Choroid plexus epithelial cell (primary cell): ENCODE measurements around the gene RALGAPA2.

Experiments
- DNase-seq: peaks from one replicate; pipeline ENCODE4 v3.0.0-alpha.2; 2010; ENCODE audit warnings: low read depth
- H3K4me3 ChIP-seq: 2 replicates; pipeline ENCODE4 v1.5.1; 2011; ENCODE audit warnings: low read depth, mild to moderate bottlenecking, control low read depth, low read length, moderate library complexity
- CTCF ChIP-seq: conservative IDR thresholded peaks from 2 replicates; pipeline ENCODE4 v1.5.1; 2011; ENCODE audit warnings: low read depth, mild to moderate bottlenecking, control low read depth, inconsistent platforms, low read length, moderate library complexity

RALGAPA2 gene

GRCh38 chr20:20440481-20440880 is 272.0 kb downstream of the RALGAPA2 start:
- no peak for TF ChIP-seq CTCF
- no peak for DNase-seq
- H3K4me3 ChIP-seq = no peak overlapping the region

- H3K4me3 ChIP-seq = no peak overlapping the region
- no peak for DNase-seq
- TF ChIP-seq CTCF = no peak
Observed at GRCh38 chr20:20439602-20440190, 272.7 kb downstream of the RALGAPA2 start.

- no peak overlapping the region for H3K4me3 ChIP-seq
- no peak for TF ChIP-seq CTCF
- DNase-seq = no peak
Observed at GRCh38 chr20:20437314-20437713, 275.1 kb downstream of the RALGAPA2 start.

GRCh38 chr20:20436689-20437088 is 275.8 kb downstream of the RALGAPA2 start:
- no peak overlapping the region for H3K4me3 ChIP-seq
- no peak for DNase-seq
- no peak for TF ChIP-seq CTCF

GRCh38 chr20:20435453-20435852 is 277.0 kb downstream of the RALGAPA2 start:
- DNase-seq = no peak
- TF ChIP-seq CTCF = no peak
- H3K4me3 ChIP-seq = no peak overlapping the region

GRCh38 chr20:20432618-20433286 is 279.7 kb downstream of the RALGAPA2 start:
- no peak for DNase-seq
- no peak for TF ChIP-seq CTCF
- H3K4me3 ChIP-seq = no peak overlapping the region

GRCh38 chr20:20430066-20430465 is 282.4 kb downstream of the RALGAPA2 start:
- H3K4me3 ChIP-seq = no peak overlapping the region
- DNase-seq = no peak
- no peak for TF ChIP-seq CTCF
